Mucosa of rectum (tissue), 2 donors: ENCODE data around the gene RELL1.

ENCODE experiments used
- H3K27ac ChIP-seq, 2 donors: one replicate each; pipeline ENCODE4 v1.7.0; 2013; ENCODE audit warnings: inconsistent platforms in 2 of 2, low read depth in 2 of 2, low read length in 2 of 2
- H3K27me3 ChIP-seq, 2 donors: one replicate each; pipeline ENCODE4 v1.7.0; 2013; ENCODE audit warnings: low read length in 2 of 2; ENCODE audit not compliant: control insufficient read depth in 2 of 2, insufficient read depth in 2 of 2
- H3K36me3 ChIP-seq, 2 donors: one replicate each; pipeline ENCODE4 v1.7.0; 2013; ENCODE audit warnings: low read length in 2 of 2; ENCODE audit not compliant: control insufficient read depth in 2 of 2, insufficient read depth in 2 of 2
- H3K4me1 ChIP-seq, 2 donors: one replicate each; pipeline ENCODE4 v1.7.0; 2013; ENCODE audit warnings: low read length in 2 of 2, mild to moderate bottlenecking in 1 of 2; ENCODE audit not compliant: control insufficient read depth in 2 of 2, insufficient read depth in 2 of 2
- H3K4me3 ChIP-seq, 2 donors: one replicate each; pipeline ENCODE4 v1.7.0; 2013; ENCODE audit warnings: low read length in 2 of 2
- H3K9ac ChIP-seq, 2 donors: one replicate each; pipeline ENCODE4 v1.7.0; 2013; ENCODE audit warnings: low read length in 2 of 2, low read depth in 1 of 2, mild to moderate bottlenecking in 1 of 2
- H3K9me3 ChIP-seq, 2 donors: one replicate each; pipeline ENCODE4 v1.7.0; 2013; ENCODE audit warnings: low read length in 2 of 2; ENCODE audit not compliant: control insufficient read depth in 2 of 2
- donor health status: healthy.
- donor health status: Normal muscosa, but diverticular disease.

The RELL1 gene

GRCh38 chr4:37604461-37604860 lies 81.7 kb downstream of the RELL1 start:
- Histone ChIP-seq H3K4me1 (peaks cover 8 to 11% of the 10 kb centered on the region in 2 donors), H3K27me3 (no peaks in the 10 kb centered on the region), H3K9me3 (no peaks in the 10 kb centered on the region), H3K36me3 (peaks cover 0 to 2% of the 10 kb centered on the region in 2 donors), H3K4me3 (no peak overlapping the region), H3K27ac (no peak overlapping the region), H3K9ac (no peak overlapping the region)

GRCh38 chr4:37603711-37604110 lies 82.5 kb downstream of the RELL1 start:
- H3K27me3 ChIP-seq: no peaks in the 10 kb centered on the region

GRCh38 chr4:37603070-37603468 lies 83.1 kb downstream of the RELL1 start:
- Histone ChIP-seq H3K27me3 (no peaks in the 10 kb centered on the region), H3K27ac (no peak overlapping the region), H3K9me3 (no peaks in the 10 kb centered on the region), H3K4me1 (peaks cover 11 to 14% of the 10 kb centered on the region in 2 donors), H3K4me3 (no peak overlapping the region), H3K9ac (no peak overlapping the region), H3K36me3 (no peaks in the 10 kb centered on the region)

More at GRCh38 chr4:37603711-37604110, 82.5 kb downstream of the RELL1 start:
- Histone ChIP-seq H3K36me3 (no peaks in the 10 kb centered on the region), H3K27ac (no peak overlapping the region), H3K9me3 (no peaks in the 10 kb centered on the region), H3K4me1 (peaks cover 11 to 14% of the 10 kb centered on the region in 2 donors), H3K4me3 (no peak overlapping the region), H3K9ac (no peak overlapping the region)

- Histone ChIP-seq H3K27ac (no peak overlapping the region), H3K4me3 (no peak overlapping the region), H3K36me3 (no peaks in the 10 kb centered on the region)
Measured at GRCh38 chr4:37602454-37603069, 83.6 kb downstream of the RELL1 start.

GRCh38 chr4:37601531-37601930 lies 84.6 kb downstream of the RELL1 start:
- no peak overlapping the region for H3K27ac ChIP-seq
- H3K4me3 ChIP-seq: no peak overlapping the region
- no peaks in the 10 kb centered on the region for H3K27me3 ChIP-seq
- H3K9me3 ChIP-seq: no peaks in the 10 kb centered on the region
- no peak overlapping the region for H3K9ac ChIP-seq
- H3K4me1 ChIP-seq: peaks cover 11 to 19% of the 10 kb centered on the region in 2 donors
- H3K36me3 ChIP-seq: no peaks in the 10 kb centered on the region

More at GRCh38 chr4:37602454-37603069, 83.6 kb downstream of the RELL1 start:
- peak overlapping the region in 1 of 2 donors; percentile 14 for H3K9ac ChIP-seq
- no peaks in the 10 kb centered on the region for H3K27me3 ChIP-seq
- H3K4me1 ChIP-seq: peaks cover 11 to 14% of the 10 kb centered on the region in 2 donors
- no peaks in the 10 kb centered on the region for H3K9me3 ChIP-seq

- Histone ChIP-seq H3K4me3 (no peak overlapping the region), H3K36me3 (no peaks in the 10 kb centered on the region), H3K9me3 (no peaks in the 10 kb centered on the region), H3K27me3 (no peaks in the 10 kb centered on the region), H3K27ac (no peak overlapping the region), H3K9ac (no peak overlapping the region), H3K4me1 (peaks cover 22% of the 10 kb centered on the region in 2 donors)
Measured at GRCh38 chr4:37599092-37599790, 86.9 kb downstream of the RELL1 start.

GRCh38 chr4:37597034-37597433 lies 89.1 kb downstream of the RELL1 start:
- H3K27me3 ChIP-seq: no peaks in the 10 kb centered on the region
- no peaks in the 10 kb centered on the region for H3K36me3 ChIP-seq
- no peak overlapping the region for H3K27ac ChIP-seq
- no peaks in the 10 kb centered on the region for H3K9me3 ChIP-seq
- no peak overlapping the region for H3K4me3 ChIP-seq
- H3K4me1 ChIP-seq: peaks cover 18 to 22% of the 10 kb centered on the region in 2 donors
- H3K9ac ChIP-seq: no peak overlapping the region

GRCh38 chr4:37595875-37596680 lies 90.1 kb downstream of the RELL1 start:
- H3K27ac ChIP-seq: no peak overlapping the region

GRCh38 chr4:37594099-37594498 lies 92.1 kb downstream of the RELL1 start:
- no peak overlapping the region for H3K27ac ChIP-seq

More at GRCh38 chr4:37595875-37596680, 90.1 kb downstream of the RELL1 start:
- Histone ChIP-seq H3K9me3 (no peaks in the 10 kb centered on the region), H3K27me3 (no peaks in the 10 kb centered on the region), H3K36me3 (no peaks in the 10 kb centered on the region), H3K4me1 (peaks cover 13 to 17% of the 10 kb centered on the region in 2 donors), H3K4me3 (no peak overlapping the region), H3K9ac (no peak overlapping the region)

GRCh38 chr4:37591349-37591748 lies 94.8 kb downstream of the RELL1 start:
- Histone ChIP-seq H3K9ac (no peak overlapping the region), H3K4me1 (peaks cover 5 to 10% of the 10 kb centered on the region in 2 donors), H3K4me3 (no peak overlapping the region), H3K36me3 (peaks cover 13 to 17% of the 10 kb centered on the region in 2 donors), H3K27ac (no peak overlapping the region), H3K27me3 (no peaks in the 10 kb centered on the region), H3K9me3 (no peaks in the 10 kb centered on the region)

More at GRCh38 chr4:37594099-37594498, 92.1 kb downstream of the RELL1 start:
- peaks cover 10% of the 10 kb centered on the region in 2 donors for H3K4me1 ChIP-seq
- H3K4me3 ChIP-seq: no peak overlapping the region
- peaks cover 10 to 11% of the 10 kb centered on the region in 2 donors for H3K36me3 ChIP-seq
- no peaks in the 10 kb centered on the region for H3K27me3 ChIP-seq
- H3K9me3 ChIP-seq: no peaks in the 10 kb centered on the region
- no peak overlapping the region for H3K9ac ChIP-seq
